GM20431 (cell line): ENCODE measurements around the gene IL32.

ENCODE experiments used
- in situ Hi-C: fragments of 300-500 bp; cut with MseI, MboI; formaldehyde crosslinking; loops from one replicate; pipeline ENCODE4 v1.15.0; 2020; ENCODE audit warnings: low sequenced_read_pairs; ENCODE audit not compliant: unreplicated experiment

Gene IL32

DNA sequence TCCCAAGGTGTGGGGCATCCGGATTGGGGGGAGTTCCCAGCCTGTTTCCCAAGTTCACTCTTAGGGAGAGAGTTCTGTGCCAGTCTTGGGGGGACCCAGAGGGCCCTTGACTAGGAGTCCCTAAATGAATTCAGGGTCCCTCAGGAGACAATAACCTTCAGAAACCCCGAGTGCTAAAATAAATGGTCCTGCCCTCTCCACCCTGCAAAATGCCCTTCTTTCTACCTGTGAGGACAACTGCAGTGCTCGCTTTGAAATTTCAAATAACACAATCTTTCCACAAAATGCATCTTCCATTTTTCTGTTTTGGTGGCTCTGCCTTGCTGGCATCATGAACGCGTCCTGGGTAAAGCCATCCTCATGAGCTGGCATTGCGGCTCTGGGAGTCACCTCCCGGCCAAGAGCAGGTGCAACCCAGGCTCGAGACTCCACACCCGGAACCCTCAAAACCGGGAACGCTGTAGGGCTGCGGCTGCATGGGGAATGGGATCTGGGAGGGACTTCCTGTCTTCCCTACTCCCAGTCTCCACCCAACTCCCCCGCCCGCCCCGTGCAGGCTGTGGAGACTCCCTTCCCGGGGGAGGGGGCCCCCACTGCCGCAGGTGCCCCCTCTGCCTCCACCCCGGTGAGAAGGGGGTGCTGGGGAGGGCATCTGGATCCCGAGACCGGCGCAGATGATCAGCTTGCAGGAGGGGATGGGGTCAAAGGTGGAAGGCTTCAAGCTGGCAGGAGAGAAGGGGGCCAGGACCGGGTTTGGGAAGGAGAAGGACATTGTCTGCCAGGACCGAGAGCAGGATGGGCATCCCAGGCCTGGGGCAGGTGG, 46.8 kb downstream of the IL32 start, which contains the start of gene ZNF205:
Gene ZNF205 (plus strand): TSS at position 529 of the 823 bp plus-strand sequence. CDS start 845 bp downstream, outside the sequence.
- in situ Hi-C loops, result no loop called here

- in situ Hi-C loops, result no loop called here
Measured at GRCh38 chr16:3112881-3113574, 47.6 kb downstream of the IL32 start.

GRCh38 chr16:3113765-3114479, 48.5 kb downstream of the IL32 start:
- in situ Hi-C loops, result no loop called here

GRCh38 chr16:3115003-3115402, 49.6 kb downstream of the IL32 start:
- in situ Hi-C loops, result no loop called here

DNA sequence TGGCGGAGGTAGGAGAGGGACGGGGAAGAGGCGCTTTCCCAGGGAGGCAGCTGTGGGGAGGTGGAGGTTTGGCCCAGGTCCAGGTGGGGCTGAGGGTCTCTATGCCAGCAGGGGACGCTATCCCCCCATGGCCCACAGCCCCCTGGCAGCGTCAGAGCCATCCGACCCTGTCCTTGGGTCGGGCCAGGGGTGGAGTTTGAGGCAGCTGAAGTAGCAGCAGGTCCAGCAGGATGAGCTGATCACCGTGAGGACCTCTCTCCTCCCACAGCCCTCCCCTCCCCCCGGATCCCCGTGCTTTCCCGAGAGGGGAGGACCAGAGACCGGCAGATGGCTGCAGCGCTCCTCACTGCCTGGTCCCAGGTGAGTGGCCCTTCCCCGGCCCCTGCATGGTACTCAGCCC, 50.1 kb downstream of the IL32 start:
- in situ Hi-C loops, result no loop called here

DNA sequence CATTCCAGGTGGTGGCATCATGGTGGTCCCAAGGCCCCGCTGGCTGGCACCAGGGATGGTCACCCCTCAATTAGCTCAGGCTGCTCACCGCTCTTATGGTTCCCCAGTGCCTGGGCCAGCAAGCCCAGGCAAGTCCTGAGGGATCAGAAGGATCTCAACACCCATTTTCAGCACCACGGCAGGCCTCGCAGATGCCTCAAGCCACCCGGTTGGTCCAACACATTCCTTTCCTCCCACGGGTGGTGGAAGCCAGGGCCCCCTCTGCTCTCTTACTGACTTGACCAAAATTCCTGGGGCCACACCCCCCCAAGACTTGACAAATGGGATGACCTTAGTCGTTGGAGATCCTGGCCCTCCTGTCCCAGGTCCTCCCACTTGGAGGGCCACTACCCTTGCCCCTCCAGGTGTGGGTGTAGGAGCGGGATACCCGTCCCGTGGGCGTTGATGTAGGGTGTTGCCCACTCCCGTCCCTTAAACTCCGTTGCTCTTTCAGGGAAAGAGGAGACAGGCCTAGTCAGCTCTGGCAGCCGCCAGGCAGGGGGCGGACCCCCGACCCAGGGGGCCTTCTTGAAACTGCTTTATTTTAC, 52.9 kb downstream of the IL32 start:
- in situ Hi-C loops, result no loop called here

DNA sequence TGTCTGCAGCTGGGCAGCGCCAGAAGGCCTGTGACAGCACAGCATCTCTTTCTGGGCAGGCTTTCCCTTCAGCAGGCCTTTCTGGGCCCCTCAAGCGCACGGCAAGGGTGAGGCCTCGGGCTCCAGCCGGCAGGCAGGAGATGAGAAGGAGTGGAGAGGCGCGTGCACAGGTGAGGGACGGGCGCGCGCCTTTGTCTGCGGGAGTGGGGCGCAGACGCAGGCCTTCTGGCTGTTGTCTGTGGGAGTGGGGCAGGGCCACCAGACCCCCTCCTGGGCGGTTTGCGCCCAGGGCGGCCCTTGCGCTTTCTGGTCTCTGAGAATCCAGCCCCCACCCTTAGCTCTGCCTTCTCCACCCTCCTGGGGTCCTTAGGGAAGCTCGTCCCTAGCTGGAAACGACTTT, 53.4 kb downstream of the IL32 start:
- in situ Hi-C loops, result no loop called here
